Measurements from ENCODE around the gene PRPH. TPM values are rescaled to one million over a fixed set of nuclear protein-coding genes. Genes with fewer than 3 reads are reported as not detected.
"Not testable (repeated sequence)": the region's sequence is repeated elsewhere in the genome, so short reads cannot be mapped to it uniquely, and the experiment has no call there.

PRPH gene
- total and polyA plus RNA-seq, 2 of the 13 experiments (the other 11 are each of a cell fraction or from before 2014, with no cell fraction given): 0.12 TPM; not detected in 1

DNA sequence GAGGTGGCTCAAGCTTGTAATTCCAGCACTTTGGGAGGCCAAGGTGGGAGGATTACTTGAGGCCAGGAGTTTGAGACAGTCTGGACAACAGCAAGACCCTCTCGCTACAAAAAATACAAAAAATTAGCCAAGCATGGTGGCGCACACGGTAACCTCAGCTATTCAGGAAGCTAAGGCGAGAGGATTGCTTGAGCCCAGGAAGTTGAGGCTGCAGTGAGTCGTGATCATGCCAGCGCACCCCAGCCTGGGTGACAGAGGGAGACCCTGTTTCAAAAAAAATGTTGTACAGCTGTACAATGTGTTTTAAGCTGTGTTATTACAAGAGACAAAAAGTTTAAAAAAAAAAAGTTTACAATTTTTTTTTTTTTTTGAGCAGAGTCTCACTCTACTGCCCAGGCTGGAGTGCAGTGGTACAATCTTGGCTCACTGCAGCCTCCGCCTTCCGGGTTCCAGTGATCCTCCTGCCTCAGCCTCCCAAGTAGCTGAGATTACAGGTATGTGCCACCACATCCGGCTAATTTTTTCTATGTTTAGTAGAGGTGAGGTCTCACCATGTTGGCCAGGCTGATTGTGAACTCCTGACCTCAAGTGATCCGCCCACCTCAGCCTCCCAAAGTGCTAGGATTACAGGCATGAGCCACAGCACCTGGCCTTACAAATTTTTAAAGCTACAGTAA is 37.3 kb upstream of the PRPH start:
- H3K4me2 ChIP-seq (ENCODE audit: low read depth, low read length); intact Hi-C loops (cut with micrococcal nuclease; ENCODE audit: unreplicated experiment); FAIRE-seq; BruUV-seq (replicated peaks); H3K9me3 ChIP-seq (ENCODE audit: low read length); DNase-seq (ENCODE audit: low spot score); H3K79me2 ChIP-seq (ENCODE audit: insufficient read depth, low read length); H4K20me1 ChIP-seq (ENCODE audit: insufficient read depth, low read length); H3K9ac ChIP-seq (ENCODE audit: insufficient read depth, low read depth, low read length); H3K36me3 ChIP-seq (replicated peaks in 1 of 2; ENCODE audit: control insufficient read depth in 1 of 2, insufficient read depth in 2 of 2, low read length in 2 of 2); H2AFZ ChIP-seq (ENCODE audit: low read length); CTCF ChIA-PET (ENCODE audit: low intra/inter-chr PET ratio, low total read pairs); in situ Hi-C loops (cut with HindIII; ENCODE audit: extremely low pct_ligation_motif_present, low pct_unique_long_range_greater_than_20kb); ATAC-seq; H3K27me3 ChIP-seq (ENCODE audit: control insufficient read depth in 1 of 2, insufficient read depth in 2 of 2, low read length in 2 of 2); H3K4me3 ChIP-seq (replicated peaks in 1 of 3; ENCODE audit: insufficient read depth in 1 of 3, low read depth in 2 of 3, low read length in 3 of 3): not testable (repeated sequence)
- POLR2A ChIA-PET: interaction anchor here (1.0 to 1.6 kb wide), 4 partner anchors 9 to 127 kb away, joined by 3 to 6 read pairs (median 3); partner anchors contain the start of gene TUBA1B
- WGBS (ENCODE audit: low lambda C conversion rate): 88% methylated on average over 10 of the region's 10 CpGs
- Histone ChIP-seq H3K4me1 (ENCODE audit: insufficient read depth, low read length) (peaks cover 32% of the 10 kb centered on the region), H3K27ac (ENCODE audit: extremely low read length, insufficient read depth, low read length) (peak overlapping the region; percentile 86)
- 0 out of 2 replicates have a peak, but pooled peaks have one; percentile 10 for TF ChIP-seq ZMYM3 (CRISPR knock-in tag; IDR thresholded peaks at IDR 0.05)
- peak; percentile 30; the same call in 1 of the 2 replicates for TF ChIP-seq ZBTB33 (CRISPR knock-in tag; IDR thresholded peaks at IDR 0.05)
- TF ChIP-seq ZNF121 (CRISPR knock-in tag; IDR thresholded peaks at IDR 0.05): peak; percentile 71; the same call in 1 of the 2 replicates
- TF ChIP-seq HNF4A (CRISPR knock-in tag; IDR thresholded peaks at IDR 0.05): 0 out of 2 replicates have a peak, but pooled peaks have one; percentile 21
- TF ChIP-seq, protein P1, sequence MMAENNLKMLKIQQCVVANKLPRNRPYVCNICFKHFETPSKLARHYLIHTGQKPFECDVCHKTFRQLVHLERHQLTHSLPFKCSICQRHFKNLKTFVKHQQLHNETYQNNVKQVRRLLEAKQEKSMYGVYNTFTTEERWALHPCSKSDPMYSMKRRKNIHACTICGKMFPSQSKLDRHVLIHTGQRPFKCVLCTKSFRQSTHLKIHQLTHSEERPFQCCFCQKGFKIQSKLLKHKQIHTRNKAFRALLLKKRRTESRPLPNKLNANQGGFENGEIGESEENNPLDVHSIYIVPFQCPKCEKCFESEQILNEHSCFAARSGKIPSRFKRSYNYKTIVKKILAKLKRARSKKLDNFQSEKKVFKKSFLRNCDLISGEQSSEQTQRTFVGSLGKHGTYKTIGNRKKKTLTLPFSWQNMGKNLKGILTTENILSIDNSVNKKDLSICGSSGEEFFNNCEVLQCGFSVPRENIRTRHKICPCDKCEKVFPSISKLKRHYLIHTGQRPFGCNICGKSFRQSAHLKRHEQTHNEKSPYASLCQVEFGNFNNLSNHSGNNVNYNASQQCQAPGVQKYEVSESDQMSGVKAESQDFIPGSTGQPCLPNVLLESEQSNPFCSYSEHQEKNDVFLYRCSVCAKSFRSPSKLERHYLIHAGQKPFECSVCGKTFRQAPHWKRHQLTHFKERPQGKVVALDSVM (CRISPR knock-in tag; IDR thresholded peaks at IDR 0.05): peak; percentile 89

Measured in HepG2 (cell line).